Type B pancreatic cell (in vitro differentiated cells): ENCODE measurements around the gene SUPT7L. TPM values are rescaled to one million over a fixed set of nuclear protein-coding genes. Genes with fewer than 3 reads are reported as not detected.
"Not testable (repeated sequence)": the region's sequence is repeated elsewhere in the genome, so short reads cannot be mapped to it uniquely, and the experiment has no call there.

Experiments
- DNase-seq: peaks from one replicate; pipeline ENCODE4 v3.0.0; 2021; ENCODE audit warnings: mixed read lengths; ENCODE audit not compliant: unreplicated experiment; ENCODE audit errors: extremely low spot score
- H3K27ac Mint-ChIP-seq: 2 replicates; pipeline ENCODE4 v1.8.0; 2021; ENCODE audit warnings: mild to moderate bottlenecking, mixed read lengths
- H3K27me3 Mint-ChIP-seq: 2 replicates; pipeline ENCODE4 v1.8.0; 2021; ENCODE audit warnings: mixed read lengths
- H3K36me3 Mint-ChIP-seq: 2 replicates; pipeline ENCODE4 v1.8.0; 2021; ENCODE audit warnings: mixed read lengths
- H3K4me1 Mint-ChIP-seq: one replicate; pipeline ENCODE4 v1.8.0; 2021; ENCODE audit warnings: mixed read lengths; ENCODE audit not compliant: unreplicated experiment
- H3K4me3 Mint-ChIP-seq: 2 replicates; pipeline ENCODE4 v1.8.0; 2021; ENCODE audit warnings: mild to moderate bottlenecking, mixed read lengths
- H3K9me3 Mint-ChIP-seq: 2 replicates; pipeline ENCODE4 v1.8.0; 2021; ENCODE audit warnings: mixed read lengths
- CTCF ChIP-seq: fragments of 200-600 bp; sonication (generic); conservative IDR thresholded peaks from 2 replicates; pipeline ENCODE4 v1.5.0; 2021; ENCODE audit warnings: antibody characterized with exemption, mild to moderate bottlenecking
- total RNA-seq: library from RNA; stranded (reverse); gene quantifications from 2 replicates; pipeline ENCODE4 v1.2.1, GENCODE V29; 2021; ENCODE audit warnings: low replicate concordance

The SUPT7L gene
- total RNA-seq, 1 donor from 2014 or later: 39.8 TPM

GRCh38 chr2:27683390-27684071 lies 20.1 kb upstream of the SUPT7L start:
- H3K27me3 Mint-ChIP-seq: no peaks in the 10 kb centered on the region
- TF ChIP-seq CTCF: peak; percentile 100
- H3K9me3 Mint-ChIP-seq: no peaks in the 10 kb centered on the region
- no peak overlapping the region for H3K4me3 Mint-ChIP-seq
- DNase-seq: peak; percentile 76
- H3K27ac Mint-ChIP-seq: peak overlapping the region; percentile 86
- peaks cover 22% of the 10 kb centered on the region for H3K36me3 Mint-ChIP-seq
- H3K4me1 Mint-ChIP-seq: peaks cover 5% of the 10 kb centered on the region

- not testable (repeated sequence) for H3K4me3 Mint-ChIP-seq
- H3K36me3 Mint-ChIP-seq: peaks cover 25% of the 10 kb centered on the region
Observed at GRCh38 chr2:27682334-27682771, 18.9 kb upstream of the SUPT7L start.

GRCh38 chr2:27681841-27682240 lies 18.4 kb upstream of the SUPT7L start:
- Mint-ChIP-seq H3K4me1 (peaks cover 5% of the 10 kb centered on the region), H3K9me3 (no peaks in the 10 kb centered on the region), H3K36me3 (peaks cover 25% of the 10 kb centered on the region), H3K4me3 (no peak overlapping the region), H3K27ac (peak overlapping the region; percentile 96), H3K27me3 (no peaks in the 10 kb centered on the region)
- TF ChIP-seq CTCF: no peak
- DNase-seq: no peak

More at GRCh38 chr2:27682334-27682771, 18.9 kb upstream of the SUPT7L start:
- H3K4me1 Mint-ChIP-seq, DNase-seq, H3K9me3 Mint-ChIP-seq, H3K27me3 Mint-ChIP-seq: not testable (repeated sequence)
- H3K27ac Mint-ChIP-seq: peak overlapping the region; percentile 96

GRCh38 chr2:27680571-27680970 lies 17.2 kb upstream of the SUPT7L start:
- no peak overlapping the region for H3K4me3 Mint-ChIP-seq

GRCh38 chr2:27672723-27673486 lies 9.5 kb upstream of the SUPT7L start:
- H3K9me3 Mint-ChIP-seq: no peaks in the 10 kb centered on the region
- no peaks in the 10 kb centered on the region for H3K27me3 Mint-ChIP-seq
- no peak for TF ChIP-seq CTCF
- DNase-seq: no peak
- no peak overlapping the region for H3K4me3 Mint-ChIP-seq
- H3K36me3 Mint-ChIP-seq: peaks cover 12% of the 10 kb centered on the region
- no peaks in the 10 kb centered on the region for H3K4me1 Mint-ChIP-seq
- H3K27ac Mint-ChIP-seq: no peak overlapping the region

More at GRCh38 chr2:27680571-27680970, 17.2 kb upstream of the SUPT7L start:
- no peaks in the 10 kb centered on the region for H3K9me3 Mint-ChIP-seq
- H3K36me3 Mint-ChIP-seq: peaks cover 29% of the 10 kb centered on the region
- DNase-seq: no peak
- peak overlapping the region; percentile 52 for H3K27ac Mint-ChIP-seq
- H3K27me3 Mint-ChIP-seq: no peaks in the 10 kb centered on the region
- H3K4me1 Mint-ChIP-seq: peaks cover 5% of the 10 kb centered on the region
- TF ChIP-seq CTCF: no peak

- peaks cover 12% of the 10 kb centered on the region for H3K36me3 Mint-ChIP-seq
- no peak for TF ChIP-seq CTCF
Observed at GRCh38 chr2:27671235-27671634, 7.8 kb upstream of the SUPT7L start.

More at GRCh38 chr2:27671235-27671634, 7.8 kb upstream of the SUPT7L start:
- H3K4me1 Mint-ChIP-seq: no peaks in the 10 kb centered on the region
- no peak for DNase-seq
- H3K9me3 Mint-ChIP-seq: no peaks in the 10 kb centered on the region
- H3K27ac Mint-ChIP-seq: no peak overlapping the region
- no peaks in the 10 kb centered on the region for H3K27me3 Mint-ChIP-seq
- no peak overlapping the region for H3K4me3 Mint-ChIP-seq
